ENCODE measurements around the gene CADM1. TPM values are rescaled to one million over a fixed set of nuclear protein-coding genes. Genes with fewer than 3 reads are reported as not detected.

CADM1 gene
- total and polyA plus RNA-seq, 9 of the 15 experiments (the other 6 are each of a cell fraction or from before 2014, with no cell fraction given): 0.42 TPM; not detected in 8

GRCh38 chr11:115145324-115145723 is 358.9 kb downstream of the CADM1 start:
- no peaks in the 10 kb centered on the region for H3K9me3 ChIP-seq (replicated peaks; ENCODE audit: control insufficient read depth, insufficient read depth, low read depth, low read length)
- H2AFZ ChIP-seq (ENCODE audit: low read depth, low read length): no peak overlapping the region
- H4K20me1 ChIP-seq (replicated peaks; ENCODE audit: control insufficient read depth, insufficient read depth, low read length): no peaks in the 10 kb centered on the region
- H3K27ac ChIP-seq (ENCODE audit: extremely low read depth, low read depth, low read length): no peak overlapping the region
- DNase-seq (ENCODE audit: extremely low read depth in 1 of 4, low spot score in 3 of 4) (no peak), ATAC-seq (no peak), FAIRE-seq (no peak)
- H3K27me3 ChIP-seq (ENCODE audit: control insufficient read depth in 2 of 2, insufficient read depth in 2 of 2, low read length in 2 of 2): no peaks in the 10 kb centered on the region; a peak in 1 of 5 replicates
- intact Hi-C loops (cut with micrococcal nuclease): no loop called here
- H3K4me1 ChIP-seq (replicated peaks in 1 of 2; ENCODE audit: control insufficient read depth in 2 of 2, insufficient read depth in 2 of 2, low read length in 2 of 2): no peaks in the 10 kb centered on the region
- H3K4me2 ChIP-seq (ENCODE audit: insufficient read depth, low read length): no peak overlapping the region
- TF ChIP-seq BACH1 (tag; IDR thresholded peaks at IDR 0.05): no peak
- TF ChIP-seq MXI1 (IDR thresholded peaks at IDR 0.05; ENCODE audit: low read depth, low read length): no peak
- no peak for TF ChIP-seq MEF2D (tag; conservative IDR thresholded peaks at IDR 0.05; ENCODE audit: low read depth)
- no peak for TF ChIP-seq ZNF124 (CRISPR knock-in tag; IDR thresholded peaks at IDR 0.05)
- TF ChIP-seq BRF1 (IDR thresholded peaks at IDR 0.05; ENCODE audit: borderline replicate concordance, extremely low read depth, insufficient read length): no peak
- no peak for TF ChIP-seq SREBF1 (IDR thresholded peaks at IDR 0.05; ENCODE audit: borderline replicate concordance, low read depth, low read length)
- TF ChIP-seq KAT2B (IDR thresholded peaks at IDR 0.05; ENCODE audit: low read depth, low read length): no peak
- TF ChIP-seq TEAD2 (tag; IDR thresholded peaks at IDR 0.05): no peak
- TF ChIP-seq SOX6 (IDR thresholded peaks at IDR 0.05): no peak
- TF ChIP-seq ZBTB8A (IDR thresholded peaks at IDR 0.05; ENCODE audit: partially characterized antibody): no peak
- no peak for TF ChIP-seq SP1 (CRISPR knock-in tag; IDR thresholded peaks at IDR 0.05)
- no peak for TF ChIP-seq ZNF140 (CRISPR knock-in tag; IDR thresholded peaks at IDR 0.05)
- TF ChIP-seq HMG20A (CRISPR knock-in tag; conservative IDR thresholded peaks at IDR 0.05): no peak
- TF ChIP-seq SREBF2 (CRISPR knock-in tag; IDR thresholded peaks at IDR 0.05): no peak
- no peak for TF ChIP-seq BCOR (IDR thresholded peaks at IDR 0.05)
- no peak for TF ChIP-seq CEBPG (CRISPR knock-in tag; IDR thresholded peaks at IDR 0.05)
- no peak for TF ChIP-seq CEBPG (tag; conservative IDR thresholded peaks at IDR 0.05 in 1 of 2, IDR thresholded peaks at IDR 0.05 in 1 of 2)
- BruUV-seq (replicated peaks): no TSS peak
- ChIA-PET CTCF (ENCODE audit: low intra/inter-chr PET ratio) (no interaction called here), POLR2A (no interaction called here)
- in situ Hi-C loops (cut with MboI): no loop called here
- WGBS (ENCODE audit: insufficient coverage, low coverage, missing lambda C conversion rate): 0% methylated on average over 8 of the region's 8 CpGs
- H3K9ac ChIP-seq (ENCODE audit: insufficient read depth in 1 of 2, low read depth in 2 of 2, low read length in 2 of 2): no peak overlapping the region
- H3K4me3 ChIP-seq: no peak overlapping the region
- H3K79me2 ChIP-seq (ENCODE audit: control insufficient read depth, insufficient read depth, low read length): no peaks in the 10 kb centered on the region
- H3K9me1 ChIP-seq (ENCODE audit: control insufficient read depth, insufficient read depth, low read length): peaks cover 2% of the 10 kb centered on the region
- H3K36me3 ChIP-seq (ENCODE audit: control insufficient read depth, insufficient read depth, low read length): no peaks in the 10 kb centered on the region

Measured in K562 (cell line).